Measurements from ENCODE around the gene DPP9.
A peak's percentile ranks its signal among the peaks of the same experiment; 100 is the strongest.

Gene DPP9

DNA sequence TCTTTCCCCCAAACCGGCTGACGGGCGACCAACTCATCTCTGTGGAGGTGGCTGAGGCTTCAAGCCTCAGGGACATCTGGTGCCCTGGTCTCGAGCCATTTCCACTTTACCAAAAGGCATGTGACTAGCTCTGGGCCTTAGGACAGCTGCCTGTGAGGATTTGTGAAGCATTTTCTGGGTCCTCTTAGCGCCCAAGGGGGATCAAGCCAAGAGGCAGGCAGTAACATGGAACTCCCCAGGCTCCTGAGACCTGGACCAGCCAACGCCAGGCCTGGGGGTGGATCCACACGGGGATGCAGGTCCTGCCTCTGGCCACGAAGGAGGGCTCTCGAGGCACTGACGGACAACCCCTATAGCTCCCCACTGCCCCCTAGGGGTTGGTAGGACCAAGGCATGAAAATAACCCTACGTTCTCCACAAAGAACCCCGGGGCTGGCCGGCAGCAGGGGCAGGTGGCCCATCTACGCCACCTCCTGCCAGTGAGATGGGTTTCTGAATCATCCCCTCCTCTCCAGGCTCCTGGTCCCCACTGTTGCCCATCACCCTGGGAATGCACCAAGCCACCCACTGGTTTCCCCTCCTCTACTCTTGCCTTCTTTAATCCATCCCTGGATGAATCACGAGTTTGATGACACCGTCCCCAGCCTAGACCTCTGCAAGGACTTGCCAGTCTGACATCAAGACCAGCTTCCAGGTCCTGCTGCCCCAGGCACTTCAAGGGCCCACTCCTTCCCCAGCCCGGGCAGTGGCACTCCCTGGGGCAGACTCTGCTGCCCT, 46.5 kb downstream of the DPP9 start:
- H3K4me3 ChIP-seq (ENCODE audit: low read length), result no peak overlapping the region
- TF ChIP-seq ZNF274 (IDR thresholded peaks at IDR 0.05; ENCODE audit: low read depth, low read length), result no peak

DNA sequence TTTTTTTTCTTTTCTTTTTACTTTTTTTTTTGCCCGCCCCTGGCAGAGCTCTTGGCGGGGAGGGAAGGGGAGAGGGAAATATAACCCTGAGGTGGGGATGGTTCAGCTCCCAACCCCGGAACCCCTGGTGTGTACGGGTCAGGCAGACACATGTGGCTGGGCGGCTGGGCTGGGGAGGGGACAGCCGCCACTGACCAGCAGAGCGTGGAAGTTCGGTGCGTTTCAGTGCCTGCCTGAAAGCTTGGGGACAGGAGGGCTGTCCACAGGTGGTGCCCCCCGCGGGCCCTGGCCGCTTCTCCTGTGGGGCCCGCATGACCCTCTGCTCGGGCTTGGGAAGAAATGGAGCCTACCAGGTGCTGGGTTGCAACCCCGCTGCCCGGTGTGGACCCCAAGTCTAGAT, 48.3 kb downstream of the DPP9 start:
- TF ChIP-seq ZNF274 (IDR thresholded peaks at IDR 0.05; ENCODE audit: low read depth, low read length), result no peak

GRCh38 chr19:4673726-4674125, 49.9 kb downstream of the DPP9 start:
- no peak overlapping the region for H3K4me3 ChIP-seq (ENCODE audit: low read length)
- TF ChIP-seq ZNF274 (IDR thresholded peaks at IDR 0.05; ENCODE audit: low read depth, low read length), result no peak

More for the DNA sequence above, 48.3 kb downstream of the DPP9 start:
- H3K4me3 ChIP-seq (ENCODE audit: low read length), result no peak overlapping the region

- H3K4me3 ChIP-seq (ENCODE audit: low read length), result no peak overlapping the region
- TF ChIP-seq ZNF274 (IDR thresholded peaks at IDR 0.05; ENCODE audit: low read depth, low read length), result no peak
Measured at GRCh38 chr19:4673216-4673615, 50.4 kb downstream of the DPP9 start.

- TF ChIP-seq ZNF274 (IDR thresholded peaks at IDR 0.05; ENCODE audit: low read depth, low read length), result no peak
Measured at GRCh38 chr19:4671185-4671851, 52.3 kb downstream of the DPP9 start.

GRCh38 chr19:4669723-4670480, 53.7 kb downstream of the DPP9 start, which contains the start of gene MYDGF:
MYDGF (minus strand) TSS chr19:4670342; CDS start chr19:4670334, 8 bp downstream.
- TF ChIP-seq ZNF274 (IDR thresholded peaks at IDR 0.05; ENCODE audit: low read depth, low read length), result no peak

More at GRCh38 chr19:4671185-4671851, 52.3 kb downstream of the DPP9 start:
- H3K4me3 ChIP-seq (ENCODE audit: low read length), result no peak overlapping the region

GRCh38 chr19:4664642-4665041, 59.0 kb downstream of the DPP9 start:
- H3K4me3 ChIP-seq (ENCODE audit: low read length), result no peak overlapping the region
- TF ChIP-seq ZNF274 (IDR thresholded peaks at IDR 0.05; ENCODE audit: low read depth, low read length), result no peak

More at GRCh38 chr19:4669723-4670480, 53.7 kb downstream of the DPP9 start, which contains the start of gene MYDGF:
- peak within 1 kb of the TSS; percentile 93 for H3K4me3 ChIP-seq (ENCODE audit: low read length)

DNA sequence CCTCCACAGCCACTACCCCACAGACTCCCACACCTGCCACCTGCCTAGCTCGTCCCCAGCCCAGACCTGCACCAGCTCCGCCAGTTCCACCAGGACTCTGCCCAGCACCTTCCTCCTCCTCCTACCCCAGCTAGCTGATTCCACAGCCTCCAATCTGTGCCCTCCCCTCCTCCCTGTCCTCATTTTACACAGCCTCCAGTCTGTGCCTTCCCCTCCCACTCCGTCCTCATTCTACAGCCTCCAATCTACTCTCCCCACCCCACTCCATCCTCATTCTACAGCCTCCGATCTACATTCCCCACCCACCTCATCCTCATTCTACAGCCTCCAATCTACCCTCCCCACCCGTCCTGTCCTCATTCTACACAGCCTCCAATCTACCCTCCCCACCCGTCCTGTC, 60.8 kb downstream of the DPP9 start:
- no peak for TF ChIP-seq ZNF274 (IDR thresholded peaks at IDR 0.05; ENCODE audit: low read depth, low read length)
- H3K4me3 ChIP-seq (ENCODE audit: low read length), result no peak overlapping the region

GRCh38 chr19:4662020-4662695, 61.5 kb downstream of the DPP9 start:
- no peak for TF ChIP-seq ZNF274 (IDR thresholded peaks at IDR 0.05; ENCODE audit: low read depth, low read length)
- no peak overlapping the region for H3K4me3 ChIP-seq (ENCODE audit: low read length)

- no peak for TF ChIP-seq ZNF274 (IDR thresholded peaks at IDR 0.05; ENCODE audit: low read depth, low read length)
- no peak overlapping the region for H3K4me3 ChIP-seq (ENCODE audit: low read length)
Measured at GRCh38 chr19:4660993-4661392, 62.6 kb downstream of the DPP9 start.

DNA sequence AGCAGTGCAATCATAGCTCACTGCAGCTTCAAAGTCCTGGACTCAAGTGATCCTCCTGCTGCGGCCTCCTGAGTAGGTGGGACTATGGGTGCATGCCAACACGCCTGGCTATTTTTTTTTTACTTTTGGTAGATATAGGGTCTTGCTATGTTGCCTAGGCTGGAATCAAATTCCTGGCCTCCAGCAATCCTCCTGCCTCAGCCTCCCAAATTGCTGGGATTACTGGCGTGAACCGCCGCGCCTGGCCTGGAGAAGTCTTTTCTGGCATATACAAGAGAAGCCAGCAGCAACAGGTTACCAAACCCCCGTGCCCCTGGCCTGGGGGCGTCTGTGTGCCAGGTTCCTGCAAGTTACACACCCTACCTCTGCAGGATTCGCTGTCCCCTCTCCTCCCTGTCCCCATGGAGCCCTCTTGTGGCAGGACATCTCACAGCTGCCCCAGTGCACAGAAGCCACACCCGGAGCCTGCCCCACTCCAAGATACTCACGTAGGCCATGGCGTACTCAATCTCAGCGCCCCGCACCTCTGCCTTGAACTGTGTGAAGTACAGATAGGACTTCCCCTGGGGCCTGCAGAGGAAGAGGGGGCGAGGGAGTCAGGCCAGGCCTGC, 63.4 kb downstream of the DPP9 start:
- no peak for TF ChIP-seq ZNF274 (IDR thresholded peaks at IDR 0.05; ENCODE audit: low read depth, low read length)
- no peak overlapping the region for H3K4me3 ChIP-seq (ENCODE audit: low read length)

GRCh38 chr19:4657835-4658234, 65.8 kb downstream of the DPP9 start:
- no peak for TF ChIP-seq ZNF274 (IDR thresholded peaks at IDR 0.05; ENCODE audit: low read depth, low read length)
- H3K4me3 ChIP-seq (ENCODE audit: low read length), result no peak overlapping the region

- no peak for TF ChIP-seq ZNF274 (IDR thresholded peaks at IDR 0.05; ENCODE audit: low read depth, low read length)
- no peak overlapping the region for H3K4me3 ChIP-seq (ENCODE audit: low read length)
Measured at GRCh38 chr19:4657262-4657661, 66.4 kb downstream of the DPP9 start.

All from GM08714 (cell line).